Putamen (tissue), 1 donor: ENCODE data around the gene FAM13A.

Source experiments
- DNase-seq: peaks from one replicate; pipeline ENCODE4 v3.0.0-alpha.2; 2016; ENCODE audit warnings: low spot score

The FAM13A gene

DNA sequence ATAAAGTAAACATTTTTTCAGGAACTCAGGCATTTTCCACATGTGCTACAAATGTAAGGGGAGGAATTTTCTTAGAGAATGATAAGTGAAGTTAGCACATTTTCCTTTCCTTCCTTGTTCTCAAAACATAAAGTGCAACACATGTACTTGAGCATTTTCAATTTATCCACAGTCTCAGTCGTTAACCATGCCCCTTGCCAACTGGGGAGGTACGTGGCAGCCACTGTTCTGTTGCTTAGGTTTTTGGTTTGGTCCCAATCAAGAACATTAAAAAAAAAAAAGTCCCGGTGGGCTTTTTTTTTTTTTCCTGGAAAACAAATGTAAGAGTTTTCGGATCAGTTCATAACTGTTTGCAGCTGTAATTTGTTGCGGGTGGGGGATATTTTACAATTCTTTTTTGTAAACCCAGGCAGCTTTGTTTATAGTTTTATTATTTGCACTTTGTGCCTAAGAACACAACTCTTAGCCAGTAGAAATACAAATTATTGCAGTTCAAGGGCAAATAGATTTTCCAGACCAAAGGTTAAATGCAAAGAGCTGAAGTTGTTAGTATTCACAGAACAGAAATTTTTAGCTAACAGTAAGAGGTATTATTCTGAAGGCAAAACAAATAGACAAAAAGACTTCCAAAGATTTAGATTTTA, 247.3 kb downstream of the FAM13A start:
- DNase-seq: no peak

DNA sequence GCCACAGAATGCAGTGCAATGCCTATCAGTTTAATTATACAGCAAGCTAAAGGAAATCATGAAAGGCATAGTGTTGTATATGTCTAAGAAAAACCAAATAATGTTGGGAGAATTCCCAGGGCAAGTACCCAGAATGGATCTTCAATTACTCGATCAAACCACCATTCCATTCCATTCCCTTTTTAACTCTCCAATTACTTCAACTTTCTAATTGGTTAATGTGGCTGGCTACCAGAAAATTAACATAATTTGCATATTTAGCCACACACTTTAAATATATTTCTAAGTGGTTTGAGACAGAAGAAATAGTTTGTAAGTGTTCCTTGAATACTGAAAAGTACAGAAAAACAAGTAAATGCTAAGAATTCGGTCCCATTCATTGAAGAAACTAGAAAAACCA, 247.9 kb downstream of the FAM13A start:
- DNase-seq: no peak

DNA sequence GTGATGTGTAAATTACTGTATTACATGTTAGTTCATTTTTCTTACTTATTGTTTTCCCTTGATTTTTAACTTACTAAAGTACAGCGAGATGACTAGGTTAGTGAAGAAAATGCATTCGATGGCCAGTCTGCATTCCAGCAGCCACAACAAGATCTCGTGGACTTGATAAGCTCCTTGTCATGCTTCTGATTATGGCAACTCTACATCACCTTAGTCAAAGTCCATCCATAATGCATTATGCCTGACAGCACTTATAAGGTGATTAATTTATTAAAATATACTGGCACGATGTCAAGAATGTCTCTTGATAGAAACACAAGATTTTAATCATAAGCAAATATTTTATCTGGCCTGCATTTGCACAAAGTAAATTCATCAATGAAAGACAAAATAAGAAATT, 249.5 kb downstream of the FAM13A start:
- no peak for DNase-seq

DNA sequence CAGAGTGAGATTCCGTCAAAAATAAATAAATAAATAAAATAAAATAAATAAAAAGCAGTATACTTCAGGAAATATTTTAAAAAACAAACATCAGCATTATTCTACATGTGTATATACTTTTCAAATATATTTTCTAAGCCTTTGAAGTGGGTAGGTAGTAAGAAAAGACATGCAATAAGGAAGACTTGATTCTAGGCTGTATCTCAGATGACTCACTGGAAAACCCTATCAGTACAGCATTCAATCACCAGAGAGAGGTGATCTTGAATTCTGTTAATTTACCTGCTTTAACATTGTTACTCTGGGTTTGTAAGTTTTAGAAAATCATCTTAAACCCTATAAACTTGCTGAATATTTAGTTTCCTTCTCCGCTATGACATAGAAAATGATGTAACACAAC, 252.8 kb downstream of the FAM13A start:
- DNase-seq: no peak

DNA sequence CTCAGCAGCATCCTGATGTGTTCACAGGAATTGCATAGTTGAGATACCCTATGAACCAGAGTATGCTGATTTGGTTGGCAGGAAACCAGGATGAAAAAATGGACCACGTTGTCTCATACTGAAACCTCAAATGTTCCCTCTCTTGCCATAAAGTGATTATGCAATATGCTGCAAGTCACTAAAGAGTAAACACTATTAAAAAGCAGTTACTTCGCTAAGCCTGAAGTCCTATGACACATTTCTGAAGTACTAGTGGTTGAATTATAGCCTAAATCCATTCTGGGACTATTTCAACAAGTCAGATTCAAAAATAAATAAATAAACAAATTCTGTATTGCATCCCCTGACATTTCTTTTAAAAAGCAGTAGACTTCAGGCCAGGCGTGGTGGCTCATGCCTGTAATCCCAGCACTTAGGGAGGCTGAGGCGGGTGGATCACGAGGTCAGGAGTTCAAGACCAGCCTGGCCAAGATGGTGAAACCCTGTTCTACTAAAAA, 253.3 kb downstream of the FAM13A start:
- no peak for DNase-seq

DNA sequence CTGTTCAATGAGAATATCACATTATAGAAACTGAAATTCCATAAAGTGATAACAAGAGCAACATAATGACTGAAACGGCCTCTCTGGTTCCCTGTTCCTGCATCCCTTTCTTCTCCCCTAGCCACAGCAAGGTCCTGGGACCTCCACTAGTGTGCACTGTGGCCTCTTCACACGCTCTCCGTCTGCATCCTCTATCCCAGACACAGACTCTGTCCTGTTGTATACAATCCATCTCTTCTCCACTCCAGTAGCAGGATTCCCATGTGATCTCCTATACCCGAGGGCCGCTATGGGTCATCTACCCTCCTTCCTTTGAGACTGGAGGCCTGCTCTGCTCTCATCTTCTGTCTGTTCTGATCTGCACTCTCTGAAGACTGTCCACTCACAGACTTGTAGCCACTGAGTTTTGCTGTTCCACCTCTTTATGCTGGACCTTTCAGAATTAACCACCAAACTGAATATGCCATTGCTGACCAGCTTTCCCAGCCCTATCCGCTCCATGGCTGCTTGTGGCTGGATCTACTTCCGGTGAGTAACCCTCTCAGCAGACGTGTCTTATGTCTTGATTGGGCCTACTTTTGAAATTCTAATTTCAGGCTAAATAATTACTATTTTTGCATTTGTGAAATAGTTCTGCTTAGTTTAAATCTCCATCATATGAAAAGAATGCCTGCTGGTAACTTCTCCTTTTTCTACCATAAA, 254.2 kb downstream of the FAM13A start:
- no peak for DNase-seq

DNA sequence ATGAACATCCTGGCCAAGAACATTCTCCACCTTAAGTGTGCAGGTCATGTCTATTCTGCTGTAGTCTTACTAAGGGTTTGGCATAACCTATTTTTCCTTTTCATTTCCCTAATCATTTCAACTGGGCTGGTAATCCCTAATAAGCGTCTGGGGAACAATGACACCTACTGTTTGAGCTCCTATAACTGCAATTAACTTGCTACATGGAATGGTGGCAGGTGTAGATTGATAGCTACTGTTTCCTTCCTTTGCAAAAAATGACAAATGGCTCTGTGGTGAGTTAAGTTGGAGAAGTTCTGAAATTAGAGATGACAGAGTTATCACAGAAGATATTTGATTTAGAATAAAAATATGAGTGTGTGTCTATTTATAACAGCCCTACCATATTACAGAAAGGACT, 254.8 kb downstream of the FAM13A start:
- DNase-seq: no peak

DNA sequence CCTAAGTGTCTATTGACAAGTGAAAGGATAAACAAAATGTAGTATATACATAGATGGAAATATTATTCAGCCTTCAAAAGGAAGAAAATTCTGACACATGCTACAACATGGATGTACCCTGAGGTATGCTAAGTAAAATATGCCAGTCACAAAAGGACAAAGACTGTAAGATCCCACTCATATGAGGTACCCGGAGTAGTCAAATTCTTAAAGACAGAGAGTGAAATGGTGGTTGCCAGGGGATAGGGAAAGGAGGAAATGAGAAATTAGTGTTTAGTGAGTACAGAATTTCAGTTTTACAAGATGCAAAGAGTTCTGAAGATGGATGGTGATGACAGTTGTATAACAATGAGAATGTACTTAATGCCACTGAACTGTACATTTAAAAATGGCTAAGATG, 257.1 kb downstream of the FAM13A start:
- DNase-seq: no peak

DNA sequence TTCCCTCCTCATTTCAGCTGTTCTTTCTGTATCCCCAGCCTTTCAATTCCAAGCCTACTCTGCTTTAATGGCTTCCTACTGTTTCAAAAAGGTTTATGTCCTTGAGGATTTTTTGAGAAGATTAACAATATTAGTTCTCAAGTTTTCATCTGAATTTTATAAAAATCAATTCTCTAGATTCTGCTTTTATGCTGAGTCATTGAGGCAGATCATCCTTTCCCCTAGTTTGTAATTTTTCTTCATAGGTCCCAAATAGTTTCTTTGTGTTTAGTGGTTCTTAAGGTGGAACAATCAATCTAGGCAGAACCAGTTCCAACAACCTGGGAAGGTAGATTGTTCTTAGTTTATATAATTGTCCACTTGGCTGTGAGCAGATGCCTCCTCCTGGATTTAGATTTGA, 259.3 kb downstream of the FAM13A start:
- DNase-seq: no peak

DNA sequence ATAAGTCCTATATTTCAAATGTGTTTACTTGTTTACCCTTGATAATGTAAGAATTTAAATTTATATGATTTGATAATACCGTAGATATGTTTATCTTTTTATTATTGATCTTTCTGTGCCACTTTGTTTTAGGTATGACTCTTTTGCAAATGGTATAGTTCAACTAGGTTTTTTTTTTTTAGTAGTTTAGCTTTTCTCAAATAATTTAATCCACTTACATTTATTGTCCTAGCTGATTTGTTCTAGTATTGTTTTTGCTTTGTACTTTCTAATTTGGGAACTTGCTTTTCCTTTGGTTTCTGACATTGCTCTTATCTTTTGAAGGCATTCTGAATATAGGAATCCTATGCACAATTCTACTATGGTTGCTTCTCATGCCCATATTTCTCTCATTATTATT, 260.4 kb downstream of the FAM13A start:
- DNase-seq: no peak

DNA sequence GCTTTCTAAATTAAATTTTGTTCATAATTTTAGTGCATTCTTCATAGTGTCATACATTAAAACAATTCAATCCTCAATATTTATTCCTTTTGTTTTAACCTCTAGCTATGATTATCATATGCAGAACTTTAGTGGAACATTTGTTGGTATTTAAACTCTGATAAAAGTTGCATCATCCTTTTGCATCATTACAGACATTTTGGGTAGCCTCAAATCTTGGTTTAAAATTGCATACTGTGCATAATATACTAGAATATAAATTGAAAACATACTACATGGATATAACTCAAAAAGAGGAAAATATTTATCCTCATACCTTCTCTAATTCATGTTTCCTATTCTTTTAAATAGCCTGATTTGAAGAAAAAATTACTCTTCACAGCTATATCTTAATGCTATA, 262.0 kb downstream of the FAM13A start:
- no peak for DNase-seq

DNA sequence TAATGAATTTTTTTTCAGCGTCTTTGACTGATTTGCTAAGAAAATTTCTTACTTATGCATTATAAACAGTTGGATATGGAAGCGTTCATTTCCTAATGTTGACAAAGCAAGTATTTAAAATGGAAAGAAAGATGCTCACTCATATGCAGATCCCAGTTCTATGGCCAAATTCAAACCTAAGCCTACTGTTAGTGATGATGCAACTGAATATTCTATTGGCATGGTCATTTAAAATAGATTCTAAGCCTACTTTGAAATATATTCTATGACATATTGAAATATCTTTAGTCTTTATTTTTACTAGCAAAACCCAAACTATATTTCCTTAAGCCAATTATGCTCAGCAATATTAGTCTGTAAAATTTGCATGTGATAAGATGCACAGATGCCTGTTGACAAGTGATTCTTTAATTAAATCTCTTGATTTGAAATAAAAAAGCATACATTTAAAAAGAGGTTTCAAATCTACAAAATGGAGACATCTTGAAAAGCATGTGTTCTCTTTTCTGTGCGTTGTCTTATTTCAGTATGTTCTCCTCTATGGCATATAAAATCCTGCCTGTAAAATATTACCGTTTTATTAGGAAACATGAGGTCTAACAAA, 262.8 kb downstream of the FAM13A start:
- no peak for DNase-seq

DNA sequence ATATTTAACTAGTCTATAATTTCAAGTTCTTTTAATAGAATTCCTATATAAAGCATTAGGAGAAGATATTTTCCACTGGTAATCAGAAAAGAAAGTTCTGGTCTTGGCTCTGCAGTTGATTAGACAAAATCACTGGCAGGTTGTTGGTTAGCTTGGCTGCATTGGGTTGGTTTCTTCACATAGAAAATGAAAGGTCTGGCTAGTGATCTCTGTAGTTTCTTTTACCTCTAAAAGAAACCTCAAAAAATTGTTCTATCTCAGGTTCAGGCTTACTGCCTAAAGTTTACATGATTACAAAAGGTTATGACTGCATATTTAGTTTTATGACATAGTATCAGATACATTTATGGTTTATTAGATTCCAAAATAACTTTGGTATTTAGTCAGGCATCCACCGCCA, 263.5 kb downstream of the FAM13A start:
- DNase-seq: no peak

DNA sequence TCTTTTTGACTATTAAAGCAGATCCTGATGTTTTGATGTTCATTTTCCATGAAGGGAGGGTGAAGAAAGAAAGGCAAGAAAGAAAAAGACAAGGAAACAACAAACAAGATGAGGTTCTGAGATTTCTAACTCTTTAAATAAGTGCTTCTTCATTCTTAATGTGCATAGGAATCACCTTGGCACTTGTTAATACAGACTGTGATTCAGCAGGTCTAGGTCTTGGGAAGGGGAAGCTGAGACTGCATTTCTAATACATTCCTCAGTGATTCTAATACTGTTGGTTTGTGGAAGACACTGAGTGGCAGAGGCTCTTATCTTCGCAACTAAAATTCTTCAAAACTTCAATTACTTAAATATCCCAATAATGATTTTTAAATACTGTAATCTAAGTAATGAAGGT, 264.2 kb downstream of the FAM13A start:
- DNase-seq: no peak

DNA sequence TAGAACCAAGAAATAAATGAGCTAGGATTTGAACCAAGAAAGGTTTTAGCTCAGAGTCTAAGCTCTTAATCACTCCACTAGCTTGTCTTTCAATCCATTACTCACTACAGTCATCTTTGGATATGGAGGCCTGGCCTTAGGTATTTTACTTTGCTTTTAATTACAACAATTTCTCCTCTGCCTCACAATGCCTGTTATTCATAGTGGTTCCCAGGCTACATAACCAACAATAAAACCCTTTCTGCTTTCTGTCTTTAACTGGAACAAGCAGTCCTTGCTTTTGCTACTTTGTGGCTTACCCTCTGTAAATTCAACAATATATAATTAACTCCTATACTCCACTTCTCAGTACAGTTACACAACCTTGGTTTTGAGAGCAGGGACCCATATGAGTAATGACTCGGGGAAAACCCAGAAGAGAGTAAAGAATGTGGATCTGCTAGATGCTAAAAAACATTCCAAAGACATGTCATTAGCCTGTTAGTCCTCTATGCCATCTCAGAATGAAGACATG, 264.7 kb downstream of the FAM13A start:
- no peak for DNase-seq

DNA sequence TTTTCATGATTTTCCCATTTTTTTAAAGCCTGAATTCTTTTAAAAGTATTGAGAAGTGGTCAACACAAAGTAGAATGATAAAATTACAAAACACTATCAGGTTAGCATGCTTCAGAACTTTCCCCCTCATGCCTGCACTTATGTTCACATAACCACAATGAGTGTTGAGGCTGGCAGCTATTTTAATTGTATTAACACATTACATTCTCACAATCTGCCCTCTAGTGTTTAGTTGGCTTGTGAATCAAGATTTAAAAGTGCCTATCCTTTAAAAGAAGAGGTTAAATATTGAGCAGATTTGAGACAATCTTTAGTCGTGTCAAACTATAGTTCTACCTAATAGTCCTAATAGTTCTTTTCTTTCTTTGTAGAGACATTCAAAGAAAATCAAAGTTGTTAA, 265.7 kb downstream of the FAM13A start:
- DNase-seq: no peak

DNA sequence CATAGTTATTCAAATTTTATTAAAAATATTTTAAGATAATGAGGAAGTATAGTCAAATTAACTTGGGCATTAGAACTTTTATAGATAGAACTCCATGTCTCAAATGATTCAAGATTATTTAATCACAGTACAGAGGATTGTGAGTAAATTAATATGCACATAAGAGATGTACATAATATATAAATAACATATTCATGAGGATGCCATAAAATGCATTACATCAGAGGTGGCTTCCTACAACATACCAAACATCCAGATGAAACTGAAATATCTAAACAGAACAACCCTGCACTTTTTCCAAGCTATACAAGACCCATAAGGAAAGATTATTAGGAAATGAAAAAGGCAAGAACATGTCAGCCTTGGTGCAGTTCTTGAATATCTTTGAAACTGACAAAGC, 268.1 kb downstream of the FAM13A start:
- DNase-seq: no peak

DNA sequence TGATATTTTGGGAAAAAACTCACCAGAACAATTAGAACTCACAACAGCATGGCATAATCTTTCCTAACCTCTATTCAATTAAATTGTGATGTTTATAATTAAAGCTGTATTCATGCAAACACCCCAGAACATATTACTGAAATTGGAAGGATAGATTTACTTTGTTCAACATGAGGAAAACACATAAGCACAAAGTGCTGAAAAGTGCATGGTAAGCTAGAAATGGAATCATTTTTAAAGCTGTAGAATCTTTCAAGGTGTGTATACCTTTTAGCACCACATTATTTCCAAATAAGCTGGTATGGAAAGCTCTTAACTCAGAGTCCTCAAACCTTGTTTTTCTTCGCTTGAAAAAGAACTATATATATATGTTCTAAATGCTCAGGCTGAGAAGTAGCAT, 268.6 kb downstream of the FAM13A start:
- no peak for DNase-seq

DNA sequence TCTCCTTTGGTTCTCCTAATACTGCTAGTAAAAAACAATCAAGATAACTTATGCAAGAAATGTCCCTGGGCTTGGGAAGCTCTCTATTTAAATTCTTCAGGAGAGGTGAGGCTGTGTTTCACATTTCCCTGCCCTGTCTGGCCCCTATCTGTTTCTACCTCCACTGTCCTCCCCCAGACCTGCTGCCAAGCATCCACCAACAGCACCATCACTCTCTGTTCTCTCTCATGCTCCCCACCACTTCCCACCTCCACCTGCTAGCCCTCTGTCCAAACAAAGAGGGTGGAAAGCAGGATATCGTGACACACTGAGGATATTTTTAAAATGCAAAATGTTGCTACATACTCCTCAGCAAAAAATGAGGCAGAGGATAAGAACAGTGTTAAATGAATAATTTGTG, 271.0 kb downstream of the FAM13A start:
- DNase-seq: no peak

DNA sequence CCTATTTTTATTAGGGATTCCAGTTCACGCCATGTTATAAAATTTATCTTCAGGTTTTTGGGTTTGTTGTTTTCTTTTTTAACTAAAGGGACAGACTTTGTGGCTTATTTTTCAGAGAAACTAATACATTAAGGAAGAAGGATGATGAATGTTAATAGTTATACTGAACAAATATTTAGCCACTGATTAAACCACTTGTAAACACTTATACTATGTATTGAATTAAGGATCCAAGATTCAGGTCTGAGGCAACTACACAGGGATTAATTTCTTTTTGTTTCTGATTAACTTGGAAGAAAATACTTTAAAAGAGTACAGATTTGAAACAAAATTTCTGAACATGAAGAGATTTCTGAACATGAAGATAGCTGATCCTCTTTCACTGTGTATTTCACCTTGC, 276.6 kb downstream of the FAM13A start:
- DNase-seq: no peak

DNA sequence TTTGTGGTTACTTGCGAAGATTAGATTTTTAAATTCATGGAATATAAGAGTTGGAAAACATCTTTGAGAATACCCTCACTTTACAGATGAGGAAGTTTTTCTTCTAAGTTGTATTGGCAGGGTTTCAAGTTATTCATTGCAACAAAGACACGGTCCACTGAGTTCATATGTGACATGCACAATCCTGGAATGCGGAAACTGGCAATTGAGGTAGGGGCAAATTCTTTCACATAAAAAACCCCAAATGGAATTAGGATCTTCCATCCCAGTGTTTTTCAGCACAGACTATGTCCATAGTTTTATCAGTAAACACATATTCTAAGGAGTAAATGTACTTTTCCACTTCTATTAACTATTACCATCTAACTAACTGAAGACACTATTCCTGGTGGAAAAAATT, 277.6 kb downstream of the FAM13A start:
- no peak for DNase-seq

DNA sequence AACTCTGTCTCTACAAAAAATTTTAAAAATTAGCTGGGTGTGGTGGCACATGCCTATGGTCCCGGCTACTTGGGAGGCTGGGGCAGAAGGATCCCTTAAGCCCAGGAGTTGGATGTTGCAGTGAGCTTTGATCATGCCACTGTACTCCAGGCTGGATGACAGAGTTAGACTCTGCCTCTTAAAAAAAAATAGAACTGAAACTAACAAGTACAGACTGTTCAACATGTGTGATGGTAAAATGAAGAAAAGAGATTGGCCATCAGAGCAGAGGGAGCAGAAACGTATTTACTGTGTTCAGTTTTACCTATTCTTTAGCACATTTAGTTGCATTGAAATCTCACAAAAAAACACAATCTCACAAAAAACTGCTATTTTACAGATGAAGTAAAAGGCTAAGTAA, 281.5 kb downstream of the FAM13A start:
- no peak for DNase-seq

DNA sequence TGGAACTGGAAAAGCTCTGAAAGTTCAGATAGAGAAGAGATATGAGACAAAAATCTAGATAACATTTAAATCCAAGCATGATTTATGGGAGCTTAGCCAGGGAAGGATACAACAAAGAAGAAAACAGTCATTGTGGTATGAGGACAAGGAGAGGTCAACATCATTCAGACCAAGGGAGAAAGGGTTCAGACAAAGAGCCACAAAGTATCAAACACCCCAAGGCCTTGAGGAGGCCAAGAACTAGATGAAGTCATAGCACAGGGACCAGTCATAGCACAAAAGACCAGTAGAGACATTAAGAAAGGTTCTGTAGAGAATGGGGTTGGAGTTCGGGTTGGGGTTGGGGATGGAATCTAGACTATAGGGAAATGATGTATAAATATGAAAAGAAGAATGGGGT, 282.0 kb downstream of the FAM13A start:
- no peak for DNase-seq
